IPS-NIHi7 (cell line): ENCODE results near the gene HS6ST1.
"Not testable (repeated sequence)": the region's sequence is repeated elsewhere in the genome, so short reads cannot be mapped to it uniquely, and the experiment has no call there.

Experiments used
- DNase-seq: peaks from one replicate; pipeline ENCODE4 v3.0.0; 2012; ENCODE audit warnings: mixed read lengths; ENCODE audit errors: extremely low spot score

The HS6ST1 gene

GRCh38 chr2:128322715-128323554 is 4.3 kb upstream of the HS6ST1 start:
- DNase-seq = no peak

GRCh38 chr2:128321784-128322714 is 3.4 kb upstream of the HS6ST1 start:
- DNase-seq = peak; percentile 88

GRCh38 chr2:128320906-128321771 is 2.5 kb upstream of the HS6ST1 start:
- DNase-seq = peak; percentile 10

- DNase-seq = peak; percentile 6
These were observed 1.7 kb upstream of the HS6ST1 start for GRCh38 chr2:128320192-128320905.

- DNase-seq = peak; percentile 10
These were observed 1.0 kb upstream of the HS6ST1 start for GRCh38 chr2:128319631-128320191.

- not testable (repeated sequence) for DNase-seq
These were observed 423 bp downstream of the HS6ST1 start for GRCh38 chr2:128318245-128318644.

GRCh38 chr2:128317899-128318225 is 806 bp downstream of the HS6ST1 start:
- DNase-seq = peak; percentile 7

GRCh38 chr2:128317181-128317898 is 1.3 kb downstream of the HS6ST1 start:
- DNase-seq = peak; percentile 73

GRCh38 chr2:128316777-128317180 is 1.9 kb downstream of the HS6ST1 start:
- peak; percentile 8 for DNase-seq

GRCh38 chr2:128315829-128316776 is 2.6 kb downstream of the HS6ST1 start:
- DNase-seq = peak; percentile 7

- DNase-seq = peak; percentile 25
These were observed 3.4 kb downstream of the HS6ST1 start for GRCh38 chr2:128315122-128315828.

GRCh38 chr2:128314348-128315121 is 4.1 kb downstream of the HS6ST1 start:
- DNase-seq = peak; percentile 3

- DNase-seq = no peak
These were observed 4.7 kb downstream of the HS6ST1 start for GRCh38 chr2:128313931-128314347.

- no peak for DNase-seq
These were observed 5.4 kb downstream of the HS6ST1 start for GRCh38 chr2:128313091-128313836.

GRCh38 chr2:128312411-128312810 is 6.3 kb downstream of the HS6ST1 start:
- DNase-seq = no peak

GRCh38 chr2:128311755-128312341 is 6.8 kb downstream of the HS6ST1 start:
- DNase-seq = no peak
